ENCODE results near the gene MYCBP2. TPM values are rescaled to one million over a fixed set of nuclear protein-coding genes. Genes with fewer than 3 reads are reported as not detected.
A peak's percentile ranks its signal among the peaks of the same experiment; 100 is the strongest.
"Not testable (repeated sequence)": the region's sequence is repeated elsewhere in the genome, so short reads cannot be mapped to it uniquely, and the experiment has no call there.

Gene MYCBP2
- polyA plus RNA-seq, 4 donors = 53.3 to 60.8 (median 59.2) TPM

DNA sequence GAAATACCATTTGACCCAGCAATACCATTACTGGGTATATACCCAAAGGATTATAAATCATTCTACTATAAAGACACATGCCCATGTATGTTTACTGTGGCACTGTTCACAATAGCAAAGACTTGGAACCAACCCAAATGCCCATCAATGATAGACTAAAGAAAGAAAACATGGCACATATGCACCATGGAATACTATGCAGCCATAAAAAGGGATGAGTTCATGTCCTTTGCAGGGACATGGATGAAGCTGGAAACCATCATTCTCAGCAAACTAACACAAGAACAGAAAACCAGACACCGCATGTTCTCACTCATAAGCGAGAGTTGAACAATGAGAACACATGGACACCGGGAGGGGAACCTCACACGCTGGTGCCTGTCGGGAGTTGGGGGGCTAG is 317.2 kb downstream of the MYCBP2 start:
- not testable (repeated sequence) for DNase-seq (ENCODE audit: low read depth in 4 of 4, low spot score in 3 of 4)

DNA sequence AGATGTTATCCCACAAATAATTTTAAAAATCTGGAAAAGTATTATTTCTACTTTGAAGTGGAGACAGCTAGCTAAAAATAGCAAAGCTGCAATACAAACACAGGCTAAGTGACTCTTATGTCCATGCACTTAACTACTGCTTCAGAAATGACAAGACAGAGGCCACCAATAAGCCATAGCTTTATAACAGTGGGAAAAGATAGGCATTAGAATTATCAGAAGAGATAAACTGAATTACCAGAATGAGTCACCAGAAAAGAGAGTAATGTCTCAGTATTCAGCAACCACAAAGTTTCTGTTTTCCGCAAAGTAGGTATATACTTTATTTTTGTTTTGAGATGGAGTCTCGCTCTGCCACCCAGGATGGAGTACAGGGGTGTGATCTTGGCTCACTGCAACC is 317.9 kb downstream of the MYCBP2 start:
- DNase-seq (ENCODE audit: low read depth in 4 of 4, low spot score in 3 of 4) = no peak

DNA sequence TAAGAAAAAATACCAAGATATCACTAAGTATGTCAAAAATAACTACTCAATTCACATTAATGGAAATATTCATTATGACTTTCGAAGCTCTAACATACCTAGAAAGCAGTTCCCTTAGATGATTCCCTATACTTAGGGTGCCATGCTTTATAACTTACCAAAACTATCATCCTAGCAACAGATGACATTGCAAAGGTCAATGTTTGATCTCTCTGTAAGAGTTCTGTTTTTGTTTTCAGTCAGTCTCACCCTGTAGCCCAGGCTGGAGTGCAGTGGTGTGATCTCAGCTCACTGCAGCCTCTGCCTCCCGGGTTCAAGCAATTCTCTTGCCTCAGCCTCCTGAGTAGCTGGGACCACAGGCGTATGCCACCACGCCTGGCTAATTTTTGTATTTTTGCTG is 318.6 kb downstream of the MYCBP2 start:
- not testable (repeated sequence) for DNase-seq (ENCODE audit: low read depth in 4 of 4, low spot score in 3 of 4)

DNA sequence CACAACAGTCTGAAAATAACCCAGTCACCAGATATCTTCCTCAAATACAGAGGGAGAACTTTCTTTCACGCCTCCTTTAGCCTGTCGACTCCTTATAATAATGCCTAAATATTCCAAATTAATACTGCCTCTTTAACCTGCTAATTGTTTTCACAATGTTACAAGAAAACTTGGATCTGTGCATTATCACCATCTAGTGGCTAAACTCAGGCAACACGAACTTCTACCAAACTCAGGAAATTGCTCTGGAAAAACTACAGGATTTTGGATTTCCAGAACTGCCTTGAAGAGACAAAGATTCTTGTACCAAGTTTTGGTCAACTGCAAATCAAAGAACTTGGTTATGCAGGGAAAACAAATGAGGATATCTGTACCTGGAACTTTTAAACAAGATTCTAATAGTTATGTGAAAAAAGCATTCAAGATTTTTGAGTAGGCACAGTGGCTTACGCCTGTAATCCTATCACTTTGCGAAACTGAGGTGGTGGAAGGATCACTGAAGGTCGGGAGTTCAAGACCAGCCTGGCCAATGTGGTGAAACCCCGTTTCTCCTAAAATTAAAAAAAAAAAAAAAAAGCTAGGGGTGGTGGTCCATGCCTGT is 324.2 kb downstream of the MYCBP2 start:
- peak in 1 of 4 donors; percentile 10 for DNase-seq (ENCODE audit: low read depth in 4 of 4, low spot score in 3 of 4)

- no peak for DNase-seq (ENCODE audit: low read depth in 4 of 4, low spot score in 3 of 4)
Measured at GRCh38 chr13:77001963-77002587, 324.8 kb downstream of the MYCBP2 start.

- no peak for DNase-seq (ENCODE audit: low read depth in 4 of 4, low spot score in 3 of 4)
Measured at GRCh38 chr13:77001540-77001939, 325.4 kb downstream of the MYCBP2 start.

- DNase-seq (ENCODE audit: low read depth in 4 of 4, low spot score in 3 of 4) = no peak
Measured at GRCh38 chr13:77000475-77000874, 326.4 kb downstream of the MYCBP2 start.

Other genes with a start within 250 kb of the MYCBP2 start
- gene SCEL, start 208.6 kb upstream of the MYCBP2 start, polyA plus RNA-seq (ENCODE audit: insufficient read length in 4 of 4) = not detected

Measured in right renal pelvis (tissue), 4 donors.